GM23338 (cell line): ENCODE data around the gene NMRK2.

Source experiments
- CREB1 ChIP-seq: fragments of 250-450 bp; sonication (Bioruptor Pico); IDR thresholded peaks from 2 replicates; pipeline ENCODE4 v1.5.0; 2020; ENCODE audit warnings: low read depth, mild to moderate bottlenecking, moderate library complexity
- EZH2 ChIP-seq: fragments of 200-600 bp; sonication (generic); IDR thresholded peaks from one replicate; pipeline ENCODE4 v1.8.0; 2017; ENCODE audit warnings: antibody characterized with exemption, mild to moderate bottlenecking, low read depth; ENCODE audit not compliant: unreplicated experiment
- EZH2phosphoT487 ChIP-seq: fragments of 200-600 bp; sonication (generic); IDR thresholded peaks from one replicate; pipeline ENCODE4 v1.8.1; 2018; ENCODE audit warnings: antibody characterized with exemption; ENCODE audit not compliant: unreplicated experiment
- POLR2AphosphoS5 ChIP-seq: IDR thresholded peaks from 2 replicates; pipeline ENCODE4 v1.6.1; 2016; ENCODE audit warnings: antibody characterized with exemption, low read depth
- STAT1 ChIP-seq: IDR thresholded peaks from one replicate; pipeline ENCODE4 v1.6.1; 2016; ENCODE audit warnings: antibody characterized with exemption; ENCODE audit not compliant: unreplicated experiment
- TF ChIP-seq, protein P1 (sequence below): IDR thresholded peaks from one replicate; pipeline ENCODE4 v1.6.1; 2018; ENCODE audit warnings: antibody characterized with exemption; ENCODE audit not compliant: unreplicated experiment
- TF ChIP-seq, protein P2 (sequence below), 2 experiments: fragments of 200-600 bp in 1 of 2; sonication (generic) in 1 of 2; conservative IDR thresholded peaks; 2 replicates each; pipeline versions ENCODE4 v1.5.1 to v1.6.1; 2016 to 2017; ENCODE audit warnings: antibody characterized with exemption in 2 of 2, low read depth in 2 of 2, mild to moderate bottlenecking in 2 of 2, moderate library complexity in 1 of 2
- TF ChIP-seq, protein P3 (sequence below): fragments of 250-450 bp; sonication (Bioruptor Pico); IDR thresholded peaks from 2 replicates; pipeline ENCODE4 v1.5.0; 2020; ENCODE audit warnings: mild to moderate bottlenecking, moderate library complexity

DNA sequence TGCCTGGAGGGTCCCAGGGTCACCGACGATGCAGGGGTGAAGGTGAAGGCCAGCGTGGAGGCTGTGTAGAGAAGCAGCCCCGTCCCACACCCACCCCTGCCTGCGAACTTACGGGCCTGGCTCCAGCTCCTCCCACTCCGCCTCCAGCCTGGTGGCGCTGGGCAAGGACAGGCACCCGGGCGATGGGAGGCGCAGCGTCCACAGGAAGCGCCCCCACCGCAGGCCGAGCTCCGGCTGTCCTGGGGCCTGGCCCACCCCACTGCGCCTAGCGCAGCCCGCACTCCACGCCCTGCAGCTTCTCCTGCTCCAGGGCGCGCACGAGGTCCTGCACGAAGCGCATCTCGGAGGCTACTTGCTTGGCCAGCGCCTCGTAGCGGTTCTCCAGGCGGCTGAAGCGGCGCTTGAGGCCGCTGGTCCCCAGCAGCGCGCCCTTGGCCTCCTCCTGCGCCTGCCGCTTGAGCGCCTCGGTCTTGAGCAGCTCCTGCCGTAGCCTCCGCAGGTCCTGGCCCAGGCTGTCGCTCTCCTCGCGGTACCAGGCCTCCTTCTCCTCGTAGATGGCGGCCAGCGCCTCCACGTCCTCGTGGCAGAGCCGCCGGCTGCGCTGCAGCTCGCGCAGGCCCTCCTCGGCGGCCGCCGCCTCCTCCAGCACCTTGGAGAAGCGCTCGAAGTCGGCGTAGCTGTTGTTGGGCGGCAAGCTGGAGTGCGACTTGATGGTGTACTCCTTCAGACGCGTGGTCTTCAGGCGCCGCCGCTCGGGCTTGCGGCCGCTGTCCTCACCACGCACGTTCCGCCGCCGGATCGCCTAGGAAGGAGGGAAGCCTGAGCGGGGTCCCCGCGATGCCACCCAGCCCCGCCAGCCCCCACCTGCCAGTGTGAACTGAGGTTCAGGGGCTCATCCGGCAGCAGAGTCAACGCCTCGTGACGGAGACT is 26.2 kb downstream of the NMRK2 start:
- TF ChIP-seq POLR2AphosphoS5 (no peak), EZH2 (no peak), EZH2phosphoT487 (no peak), STAT1 (no peak), CREB1 (CRISPR knock-in tag) (no peak)
- TF ChIP-seq, protein P1, sequence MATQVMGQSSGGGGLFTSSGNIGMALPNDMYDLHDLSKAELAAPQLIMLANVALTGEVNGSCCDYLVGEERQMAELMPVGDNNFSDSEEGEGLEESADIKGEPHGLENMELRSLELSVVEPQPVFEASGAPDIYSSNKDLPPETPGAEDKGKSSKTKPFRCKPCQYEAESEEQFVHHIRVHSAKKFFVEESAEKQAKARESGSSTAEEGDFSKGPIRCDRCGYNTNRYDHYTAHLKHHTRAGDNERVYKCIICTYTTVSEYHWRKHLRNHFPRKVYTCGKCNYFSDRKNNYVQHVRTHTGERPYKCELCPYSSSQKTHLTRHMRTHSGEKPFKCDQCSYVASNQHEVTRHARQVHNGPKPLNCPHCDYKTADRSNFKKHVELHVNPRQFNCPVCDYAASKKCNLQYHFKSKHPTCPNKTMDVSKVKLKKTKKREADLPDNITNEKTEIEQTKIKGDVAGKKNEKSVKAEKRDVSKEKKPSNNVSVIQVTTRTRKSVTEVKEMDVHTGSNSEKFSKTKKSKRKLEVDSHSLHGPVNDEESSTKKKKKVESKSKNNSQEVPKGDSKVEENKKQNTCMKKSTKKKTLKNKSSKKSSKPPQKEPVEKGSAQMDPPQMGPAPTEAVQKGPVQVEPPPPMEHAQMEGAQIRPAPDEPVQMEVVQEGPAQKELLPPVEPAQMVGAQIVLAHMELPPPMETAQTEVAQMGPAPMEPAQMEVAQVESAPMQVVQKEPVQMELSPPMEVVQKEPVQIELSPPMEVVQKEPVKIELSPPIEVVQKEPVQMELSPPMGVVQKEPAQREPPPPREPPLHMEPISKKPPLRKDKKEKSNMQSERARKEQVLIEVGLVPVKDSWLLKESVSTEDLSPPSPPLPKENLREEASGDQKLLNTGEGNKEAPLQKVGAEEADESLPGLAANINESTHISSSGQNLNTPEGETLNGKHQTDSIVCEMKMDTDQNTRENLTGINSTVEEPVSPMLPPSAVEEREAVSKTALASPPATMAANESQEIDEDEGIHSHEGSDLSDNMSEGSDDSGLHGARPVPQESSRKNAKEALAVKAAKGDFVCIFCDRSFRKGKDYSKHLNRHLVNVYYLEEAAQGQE: no peak
- TF ChIP-seq, protein P2, sequence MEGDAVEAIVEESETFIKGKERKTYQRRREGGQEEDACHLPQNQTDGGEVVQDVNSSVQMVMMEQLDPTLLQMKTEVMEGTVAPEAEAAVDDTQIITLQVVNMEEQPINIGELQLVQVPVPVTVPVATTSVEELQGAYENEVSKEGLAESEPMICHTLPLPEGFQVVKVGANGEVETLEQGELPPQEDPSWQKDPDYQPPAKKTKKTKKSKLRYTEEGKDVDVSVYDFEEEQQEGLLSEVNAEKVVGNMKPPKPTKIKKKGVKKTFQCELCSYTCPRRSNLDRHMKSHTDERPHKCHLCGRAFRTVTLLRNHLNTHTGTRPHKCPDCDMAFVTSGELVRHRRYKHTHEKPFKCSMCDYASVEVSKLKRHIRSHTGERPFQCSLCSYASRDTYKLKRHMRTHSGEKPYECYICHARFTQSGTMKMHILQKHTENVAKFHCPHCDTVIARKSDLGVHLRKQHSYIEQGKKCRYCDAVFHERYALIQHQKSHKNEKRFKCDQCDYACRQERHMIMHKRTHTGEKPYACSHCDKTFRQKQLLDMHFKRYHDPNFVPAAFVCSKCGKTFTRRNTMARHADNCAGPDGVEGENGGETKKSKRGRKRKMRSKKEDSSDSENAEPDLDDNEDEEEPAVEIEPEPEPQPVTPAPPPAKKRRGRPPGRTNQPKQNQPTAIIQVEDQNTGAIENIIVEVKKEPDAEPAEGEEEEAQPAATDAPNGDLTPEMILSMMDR (conservative IDR thresholded peaks at IDR 0.05; ENCODE audit: low read depth in 2 of 2): no peak
- TF ChIP-seq, protein P3, sequence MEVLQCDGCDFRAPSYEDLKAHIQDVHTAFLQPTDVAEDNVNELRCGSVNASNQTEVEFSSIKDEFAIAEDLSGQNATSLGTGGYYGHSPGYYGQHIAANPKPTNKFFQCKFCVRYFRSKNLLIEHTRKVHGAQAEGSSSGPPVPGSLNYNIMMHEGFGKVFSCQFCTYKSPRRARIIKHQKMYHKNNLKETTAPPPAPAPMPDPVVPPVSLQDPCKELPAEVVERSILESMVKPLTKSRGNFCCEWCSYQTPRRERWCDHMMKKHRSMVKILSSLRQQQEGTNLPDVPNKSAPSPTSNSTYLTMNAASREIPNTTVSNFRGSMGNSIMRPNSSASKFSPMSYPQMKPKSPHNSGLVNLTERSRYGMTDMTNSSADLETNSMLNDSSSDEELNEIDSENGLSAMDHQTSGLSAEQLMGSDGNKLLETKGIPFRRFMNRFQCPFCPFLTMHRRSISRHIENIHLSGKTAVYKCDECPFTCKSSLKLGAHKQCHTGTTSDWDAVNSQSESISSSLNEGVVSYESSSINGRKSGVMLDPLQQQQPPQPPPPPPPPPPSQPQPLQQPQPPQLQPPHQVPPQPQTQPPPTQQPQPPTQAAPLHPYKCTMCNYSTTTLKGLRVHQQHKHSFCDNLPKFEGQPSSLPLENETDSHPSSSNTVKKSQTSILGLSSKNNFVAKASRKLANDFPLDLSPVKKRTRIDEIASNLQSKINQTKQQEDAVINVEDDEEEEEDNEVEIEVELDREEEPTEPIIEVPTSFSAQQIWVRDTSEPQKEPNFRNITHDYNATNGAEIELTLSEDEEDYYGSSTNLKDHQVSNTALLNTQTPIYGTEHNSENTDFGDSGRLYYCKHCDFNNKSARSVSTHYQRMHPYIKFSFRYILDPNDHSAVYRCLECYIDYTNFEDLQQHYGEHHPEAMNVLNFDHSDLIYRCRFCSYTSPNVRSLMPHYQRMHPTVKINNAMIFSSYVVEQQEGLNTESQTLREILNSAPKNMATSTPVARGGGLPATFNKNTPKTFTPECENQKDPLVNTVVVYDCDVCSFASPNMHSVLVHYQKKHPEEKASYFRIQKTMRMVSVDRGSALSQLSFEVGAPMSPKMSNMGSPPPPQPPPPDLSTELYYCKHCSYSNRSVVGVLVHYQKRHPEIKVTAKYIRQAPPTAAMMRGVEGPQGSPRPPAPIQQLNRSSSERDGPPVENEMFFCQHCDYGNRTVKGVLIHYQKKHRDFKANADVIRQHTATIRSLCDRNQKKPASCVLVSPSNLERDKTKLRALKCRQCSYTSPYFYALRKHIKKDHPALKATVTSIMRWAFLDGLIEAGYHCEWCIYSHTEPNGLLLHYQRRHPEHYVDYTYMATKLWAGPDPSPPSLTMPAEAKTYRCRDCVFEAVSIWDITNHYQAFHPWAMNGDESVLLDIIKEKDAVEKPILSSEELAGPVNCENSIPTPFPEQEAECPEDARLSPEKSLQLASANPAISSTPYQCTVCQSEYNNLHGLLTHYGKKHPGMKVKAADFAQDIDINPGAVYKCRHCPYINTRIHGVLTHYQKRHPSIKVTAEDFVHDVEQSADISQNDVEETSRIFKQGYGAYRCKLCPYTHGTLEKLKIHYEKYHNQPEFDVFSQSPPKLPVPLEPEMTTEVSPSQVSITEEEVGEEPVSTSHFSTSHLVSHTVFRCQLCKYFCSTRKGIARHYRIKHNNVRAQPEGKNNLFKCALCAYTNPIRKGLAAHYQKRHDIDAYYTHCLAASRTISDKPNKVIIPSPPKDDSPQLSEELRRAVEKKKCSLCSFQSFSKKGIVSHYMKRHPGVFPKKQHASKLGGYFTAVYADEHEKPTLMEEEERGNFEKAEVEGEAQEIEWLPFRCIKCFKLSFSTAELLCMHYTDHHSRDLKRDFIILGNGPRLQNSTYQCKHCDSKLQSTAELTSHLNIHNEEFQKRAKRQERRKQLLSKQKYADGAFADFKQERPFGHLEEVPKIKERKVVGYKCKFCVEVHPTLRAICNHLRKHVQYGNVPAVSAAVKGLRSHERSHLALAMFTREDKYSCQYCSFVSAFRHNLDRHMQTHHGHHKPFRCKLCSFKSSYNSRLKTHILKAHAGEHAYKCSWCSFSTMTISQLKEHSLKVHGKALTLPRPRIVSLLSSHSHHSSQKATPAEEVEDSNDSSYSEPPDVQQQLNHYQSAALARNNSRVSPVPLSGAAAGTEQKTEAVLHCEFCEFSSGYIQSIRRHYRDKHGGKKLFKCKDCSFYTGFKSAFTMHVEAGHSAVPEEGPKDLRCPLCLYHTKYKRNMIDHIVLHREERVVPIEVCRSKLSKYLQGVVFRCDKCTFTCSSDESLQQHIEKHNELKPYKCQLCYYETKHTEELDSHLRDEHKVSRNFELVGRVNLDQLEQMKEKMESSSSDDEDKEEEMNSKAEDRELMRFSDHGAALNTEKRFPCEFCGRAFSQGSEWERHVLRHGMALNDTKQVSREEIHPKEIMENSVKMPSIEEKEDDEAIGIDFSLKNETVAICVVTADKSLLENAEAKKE (CRISPR knock-in tag): no peak
